ENCODE results near the gene CLHC1.
"Not testable (repeated sequence)": the region's sequence is repeated elsewhere in the genome, so short reads cannot be mapped to it uniquely, and the experiment has no call there.

Gene CLHC1

GRCh38 chr2:55142518-55142917, 89.6 kb downstream of the CLHC1 start:
- no peak overlapping the region for H3K4me3 Mint-ChIP-seq
- no peaks in the 10 kb centered on the region for H3K27me3 Mint-ChIP-seq
- no peak overlapping the region for H3K27ac Mint-ChIP-seq
- peaks cover 18% of the 10 kb centered on the region for H3K4me1 Mint-ChIP-seq (ENCODE audit: low read depth)
- no peaks in the 10 kb centered on the region for H3K9me3 Mint-ChIP-seq (ENCODE audit: low read depth)
- peaks cover 3% of the 10 kb centered on the region for H3K36me3 Mint-ChIP-seq

GRCh38 chr2:55141572-55142413, 90.3 kb downstream of the CLHC1 start:
- Mint-ChIP-seq H3K27ac (no peak overlapping the region), H3K4me1 (ENCODE audit: low read depth) (peaks cover 22% of the 10 kb centered on the region), H3K36me3 (peaks cover 3% of the 10 kb centered on the region), H3K4me3 (no peak overlapping the region), H3K27me3 (no peaks in the 10 kb centered on the region), H3K9me3 (ENCODE audit: low read depth) (no peaks in the 10 kb centered on the region)

DNA sequence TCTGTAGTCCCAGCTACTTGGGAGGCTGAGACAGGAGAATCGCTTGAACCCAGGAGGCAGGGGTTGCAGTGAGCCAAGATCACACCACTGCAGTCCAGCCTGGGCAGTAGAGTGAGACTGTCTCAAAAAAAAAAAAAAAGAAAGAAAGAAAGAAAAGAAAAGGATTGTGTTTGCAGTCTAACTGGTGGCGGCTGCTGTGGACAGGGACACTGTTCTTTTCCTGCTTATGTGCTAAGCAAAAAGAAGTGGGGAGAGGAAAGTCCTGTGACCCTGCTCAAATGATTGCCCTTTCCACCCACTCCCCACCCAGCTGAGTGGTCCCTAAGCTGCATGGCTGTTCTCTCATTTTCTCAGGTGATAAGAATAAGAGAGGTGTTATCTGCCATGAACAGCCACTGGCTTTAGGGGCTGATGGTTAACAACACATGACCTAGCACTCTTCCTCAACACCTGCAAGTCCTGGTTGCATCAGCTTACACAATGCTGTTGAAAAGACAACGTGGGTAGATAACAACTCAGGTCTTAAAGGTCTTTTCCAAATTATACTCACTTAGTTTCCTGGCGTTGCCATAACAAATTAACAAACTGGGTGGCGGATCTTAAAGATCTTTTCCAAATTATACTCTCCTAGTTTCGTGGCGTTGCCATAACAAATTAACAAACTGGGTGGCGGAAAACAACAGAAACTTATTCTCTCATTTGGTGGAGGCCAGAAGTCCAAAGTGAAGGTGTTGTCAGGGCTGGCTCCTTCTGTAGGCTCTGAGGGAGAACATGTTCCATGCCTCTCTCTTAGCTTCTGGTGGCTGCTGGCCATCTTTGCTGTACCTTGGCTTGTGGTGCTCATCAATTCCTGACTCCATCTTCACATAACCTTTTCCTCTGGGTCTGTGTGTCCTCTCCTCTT, 91.5 kb downstream of the CLHC1 start:
- no peak overlapping the region for H3K27ac Mint-ChIP-seq

DNA sequence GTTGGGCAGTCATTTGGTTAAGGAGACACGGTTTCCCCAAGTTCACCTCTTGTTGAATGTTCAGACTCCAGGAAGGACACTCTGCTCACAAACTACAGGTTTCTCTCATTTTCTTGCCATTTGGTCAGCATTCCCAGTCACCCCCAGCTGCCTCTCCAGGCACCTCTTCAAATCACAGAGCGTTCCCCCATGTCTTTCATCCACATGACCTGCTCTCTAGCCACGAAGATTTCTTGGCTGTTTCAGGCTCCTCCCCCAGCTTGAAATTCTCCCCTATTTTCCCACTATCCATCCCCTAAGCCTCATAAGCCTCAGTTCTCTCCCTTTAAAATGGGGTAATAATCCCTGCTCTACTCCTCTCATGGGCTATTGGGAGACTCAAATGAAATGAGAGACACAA, 92.8 kb downstream of the CLHC1 start:
- Mint-ChIP-seq H3K36me3 (peaks cover 3% of the 10 kb centered on the region), H3K9me3 (ENCODE audit: low read depth) (no peaks in the 10 kb centered on the region), H3K27me3 (no peaks in the 10 kb centered on the region), H3K27ac (no peak overlapping the region), H3K4me1 (ENCODE audit: low read depth) (peaks cover 42% of the 10 kb centered on the region), H3K4me3 (no peak overlapping the region)

More for the DNA sequence above, 91.5 kb downstream of the CLHC1 start:
- Mint-ChIP-seq H3K27me3 (no peaks in the 10 kb centered on the region), H3K36me3 (peaks cover 3% of the 10 kb centered on the region), H3K4me1 (ENCODE audit: low read depth) (peaks cover 32% of the 10 kb centered on the region), H3K9me3 (ENCODE audit: low read depth) (no peaks in the 10 kb centered on the region), H3K4me3 (no peak overlapping the region)

DNA sequence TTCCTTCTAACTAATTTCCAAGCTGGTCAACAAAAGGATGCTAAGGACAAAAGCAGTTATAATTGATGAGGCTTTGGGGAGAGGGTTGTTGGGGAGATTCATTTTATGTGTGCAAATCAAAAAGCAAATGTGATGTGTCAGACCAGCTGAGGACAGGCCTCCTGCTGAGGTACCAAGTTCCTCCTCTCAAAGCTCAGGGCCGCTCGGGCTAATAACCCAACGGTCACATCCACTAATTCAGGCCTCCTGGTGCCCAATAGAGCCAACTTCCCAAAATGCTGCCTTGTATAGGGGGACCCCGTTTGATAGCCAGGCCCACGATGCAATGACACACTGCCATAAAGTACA, 93.2 kb downstream of the CLHC1 start:
- Mint-ChIP-seq H3K4me1 (ENCODE audit: low read depth) (peaks cover 47% of the 10 kb centered on the region), H3K9me3 (ENCODE audit: low read depth) (no peaks in the 10 kb centered on the region), H3K36me3 (peaks cover 1% of the 10 kb centered on the region), H3K27ac (no peak overlapping the region), H3K4me3 (no peak overlapping the region), H3K27me3 (no peaks in the 10 kb centered on the region)

DNA sequence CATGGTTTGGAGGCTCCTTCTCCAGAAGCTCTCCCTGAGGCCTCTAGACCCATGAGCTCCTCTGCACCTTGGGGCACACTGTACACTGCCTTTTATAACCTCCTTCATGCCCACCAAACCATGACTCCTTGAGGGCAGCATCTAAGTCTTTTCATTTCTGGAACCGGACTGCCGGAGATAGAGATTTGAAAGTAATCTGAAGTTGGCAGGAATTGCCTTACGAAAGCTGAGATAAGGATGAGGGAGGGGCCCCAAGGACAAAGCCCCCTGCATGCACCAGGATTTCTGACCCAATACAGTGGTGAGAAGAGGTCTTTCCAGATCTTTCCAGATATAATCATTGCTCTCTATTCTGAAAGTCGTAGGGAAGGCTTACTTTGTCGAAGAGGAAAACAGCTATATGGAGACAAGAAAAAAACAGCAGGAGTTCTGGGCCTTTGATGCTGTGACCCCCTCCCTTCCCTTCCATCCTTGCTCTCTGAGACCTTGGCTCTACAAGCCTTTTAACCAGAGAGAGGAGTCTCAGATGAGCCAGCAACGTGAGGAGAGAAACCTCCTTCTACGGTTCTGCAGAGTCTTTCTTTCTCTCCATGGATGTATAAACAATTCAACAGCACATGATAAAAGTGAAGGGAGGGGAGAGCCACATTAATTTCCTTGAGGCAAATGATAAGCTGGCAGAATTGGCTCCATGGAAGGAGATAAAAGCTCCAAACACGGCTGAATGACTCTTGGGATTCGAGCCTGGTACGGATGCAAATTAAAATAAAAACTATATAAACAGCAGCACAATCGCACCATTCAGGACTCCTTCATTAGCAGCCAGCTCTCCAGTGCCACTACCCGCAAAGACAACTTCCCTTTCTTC, 93.8 kb downstream of the CLHC1 start:
- H3K9me3 Mint-ChIP-seq (ENCODE audit: low read depth) = no peaks in the 10 kb centered on the region
- no peaks in the 10 kb centered on the region for H3K27me3 Mint-ChIP-seq
- H3K4me3 Mint-ChIP-seq = no peak overlapping the region
- peak overlapping the region; percentile 50 for H3K27ac Mint-ChIP-seq
- H3K4me1 Mint-ChIP-seq (ENCODE audit: low read depth) = peaks cover 53% of the 10 kb centered on the region
- no peaks in the 10 kb centered on the region for H3K36me3 Mint-ChIP-seq

DNA sequence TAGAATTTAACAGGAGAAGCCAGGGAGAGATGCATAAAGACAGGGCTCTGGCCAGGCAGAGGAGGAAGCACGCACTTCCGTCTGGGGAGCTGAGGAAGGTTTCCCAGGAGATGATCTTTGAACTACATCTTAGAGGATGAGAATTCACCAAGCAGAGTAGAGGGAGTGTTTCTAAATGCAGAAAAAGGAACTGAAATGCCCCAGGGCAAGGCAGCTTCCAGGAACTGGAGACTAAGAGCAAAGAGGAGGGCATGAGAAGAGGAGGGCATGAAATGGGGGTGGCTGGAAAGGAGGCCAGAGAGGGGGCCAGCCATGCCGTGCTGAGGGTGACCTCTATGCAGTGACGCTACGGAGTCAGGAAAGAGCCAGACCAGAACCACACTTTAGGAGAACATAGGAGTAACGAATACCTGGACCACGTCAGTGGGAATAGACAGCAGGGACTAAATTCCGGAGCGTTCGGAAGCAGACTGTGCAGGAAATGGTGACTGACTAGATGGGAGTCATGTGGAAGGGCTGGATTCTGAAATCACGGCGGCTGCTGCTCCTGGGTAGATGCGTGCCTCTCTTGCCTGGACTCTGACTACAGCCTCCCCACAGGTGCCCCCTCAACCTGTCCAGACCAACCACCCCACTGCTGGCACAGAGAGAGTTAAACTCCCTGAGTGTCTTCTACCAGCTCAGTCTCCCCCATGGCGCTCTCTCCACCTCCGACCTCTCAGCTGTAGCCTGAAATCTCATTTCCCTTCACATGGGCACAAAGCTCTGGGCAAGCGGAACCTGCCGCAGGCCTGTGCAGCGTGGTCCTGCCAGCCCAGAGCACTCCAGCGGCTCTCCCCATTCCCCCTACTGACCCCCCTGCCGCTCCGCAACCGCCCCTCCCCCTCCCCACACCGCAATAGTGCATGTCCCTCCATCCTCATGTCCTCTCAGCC, 94.8 kb downstream of the CLHC1 start:
- no peaks in the 10 kb centered on the region for H3K9me3 Mint-ChIP-seq (ENCODE audit: low read depth)
- peaks cover 51% of the 10 kb centered on the region for H3K4me1 Mint-ChIP-seq (ENCODE audit: low read depth)
- H3K27me3 Mint-ChIP-seq = no peaks in the 10 kb centered on the region
- no peaks in the 10 kb centered on the region for H3K36me3 Mint-ChIP-seq
- H3K4me3 Mint-ChIP-seq = no peak overlapping the region
- no peak overlapping the region for H3K27ac Mint-ChIP-seq

- Mint-ChIP-seq H3K4me3 (no peak overlapping the region), H3K4me1 (ENCODE audit: low read depth) (peaks cover 44% of the 10 kb centered on the region), H3K36me3 (no peaks in the 10 kb centered on the region), H3K27ac (no peak overlapping the region), H3K27me3 (no peaks in the 10 kb centered on the region), H3K9me3 (ENCODE audit: low read depth) (no peaks in the 10 kb centered on the region)
Observed at GRCh38 chr2:55136138-55136541, 96.0 kb downstream of the CLHC1 start.

DNA sequence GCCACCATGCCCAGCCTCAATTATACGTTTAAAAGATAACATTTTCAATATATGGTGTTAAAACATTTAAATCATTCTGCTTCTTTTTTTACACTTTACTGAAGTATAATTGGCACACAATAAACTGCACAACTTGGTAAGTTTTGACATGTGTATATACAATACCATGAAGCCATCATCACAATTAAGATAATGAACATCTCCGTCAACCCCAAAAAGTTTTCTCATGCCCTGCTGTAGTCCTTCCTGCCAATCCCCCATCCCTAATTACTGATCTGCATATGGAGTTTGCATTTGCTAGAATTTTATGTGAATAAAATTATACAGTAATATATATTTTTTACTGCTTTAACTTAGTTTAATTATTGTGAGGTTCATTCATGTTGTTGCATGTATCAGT, 96.6 kb downstream of the CLHC1 start:
- Mint-ChIP-seq H3K27ac (no peak overlapping the region), H3K4me1 (ENCODE audit: low read depth) (peaks cover 39% of the 10 kb centered on the region), H3K36me3 (no peaks in the 10 kb centered on the region), H3K4me3 (no peak overlapping the region), H3K9me3 (ENCODE audit: low read depth) (no peaks in the 10 kb centered on the region), H3K27me3 (no peaks in the 10 kb centered on the region)

DNA sequence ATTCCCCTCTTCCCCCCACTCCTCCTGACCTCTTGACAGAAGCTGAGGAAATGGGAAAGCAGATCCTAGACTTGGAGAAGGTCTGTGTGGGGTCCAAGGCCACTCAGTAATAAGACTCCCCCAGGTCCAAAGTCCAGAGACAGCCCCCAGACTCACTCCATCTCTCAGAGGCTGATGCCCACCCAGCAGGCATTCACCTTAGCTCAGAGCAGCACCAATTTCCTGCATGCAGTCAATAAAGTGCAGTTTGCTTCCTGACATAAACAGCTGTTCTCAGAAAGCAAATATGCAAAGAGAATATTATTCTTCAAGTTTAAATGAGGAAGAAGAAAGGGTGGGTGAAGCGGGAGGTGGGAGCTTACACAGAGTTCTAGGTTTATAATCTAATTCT, 97.8 kb downstream of the CLHC1 start:
- Mint-ChIP-seq H3K9me3 (ENCODE audit: low read depth) (no peaks in the 10 kb centered on the region), H3K27me3 (no peaks in the 10 kb centered on the region), H3K4me3 (peak overlapping the region; percentile 86), H3K36me3 (no peaks in the 10 kb centered on the region), H3K27ac (peak overlapping the region; percentile 95), H3K4me1 (ENCODE audit: low read depth) (peaks cover 39% of the 10 kb centered on the region)

DNA sequence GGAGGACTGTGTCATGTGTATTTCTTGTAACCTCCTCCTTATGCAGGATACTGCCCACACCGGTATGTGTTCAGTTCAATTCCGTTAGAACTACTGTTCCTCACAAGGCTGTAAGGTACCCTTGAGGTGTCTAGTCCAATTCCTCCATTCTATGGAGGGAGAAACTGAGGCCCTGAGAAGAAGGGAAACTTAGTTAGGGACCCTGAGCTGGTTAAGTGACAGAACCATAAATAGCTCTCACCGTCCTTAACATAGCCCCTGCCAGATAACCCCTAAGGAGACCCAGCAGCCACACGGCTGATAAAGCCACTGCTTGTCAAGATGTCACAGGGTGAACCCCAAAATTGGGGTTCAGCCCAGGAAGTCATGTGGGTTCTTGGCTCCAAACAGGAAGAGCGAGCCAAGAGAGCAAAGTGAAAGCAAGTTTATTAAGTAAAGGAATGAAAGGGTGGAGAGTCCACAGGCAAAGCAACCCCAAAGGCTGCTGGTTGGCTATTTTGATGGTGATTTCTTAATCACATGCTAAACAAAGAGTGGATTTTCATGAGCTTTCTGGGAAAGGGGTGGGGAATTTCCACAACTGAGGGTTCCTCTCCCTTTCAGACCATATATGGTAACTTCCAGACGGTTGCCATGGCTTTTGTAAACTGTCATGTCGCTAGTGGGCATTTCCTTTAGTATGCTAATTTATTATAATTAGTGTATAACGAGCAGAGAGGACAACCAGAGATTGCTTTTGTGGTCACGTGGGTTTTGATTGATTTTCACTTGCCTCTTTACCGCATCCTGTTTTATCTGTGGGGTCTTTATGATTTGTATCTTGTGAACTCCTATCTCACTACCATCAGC, 98.4 kb downstream of the CLHC1 start:
- no peaks in the 10 kb centered on the region for H3K27me3 Mint-ChIP-seq
- no peaks in the 10 kb centered on the region for H3K36me3 Mint-ChIP-seq

GRCh38 chr2:55130849-55131248, 101.2 kb downstream of the CLHC1 start:
- Mint-ChIP-seq H3K4me1 (ENCODE audit: low read depth) (peaks cover 27% of the 10 kb centered on the region), H3K4me3 (no peak overlapping the region), H3K27ac (no peak overlapping the region), H3K9me3 (ENCODE audit: low read depth) (no peaks in the 10 kb centered on the region), H3K27me3 (no peaks in the 10 kb centered on the region), H3K36me3 (no peaks in the 10 kb centered on the region)

More for the DNA sequence above, 98.4 kb downstream of the CLHC1 start:
- no peaks in the 10 kb centered on the region for H3K9me3 Mint-ChIP-seq (ENCODE audit: low read depth)
- H3K27ac Mint-ChIP-seq = peak overlapping the region; percentile 95
- H3K4me1 Mint-ChIP-seq (ENCODE audit: low read depth) = peaks cover 39% of the 10 kb centered on the region
- H3K4me3 Mint-ChIP-seq = peak overlapping the region; percentile 86

- H3K36me3 Mint-ChIP-seq; H3K27ac Mint-ChIP-seq; H3K4me3 Mint-ChIP-seq; H3K9me3 Mint-ChIP-seq (ENCODE audit: low read depth); H3K4me1 Mint-ChIP-seq (ENCODE audit: low read depth); H3K27me3 Mint-ChIP-seq: not testable (repeated sequence)
Observed at GRCh38 chr2:55126643-55127042, 105.5 kb downstream of the CLHC1 start.

Measured in activated naive CD8-positive, alpha-beta T cell (primary cell).